H9 (cell line): ENCODE results near the gene ANP32B. TPM values are rescaled to one million over a fixed set of nuclear protein-coding genes. Genes with fewer than 3 reads are reported as not detected.

ENCODE experiments used
- DNase-seq: peaks from one replicate; pipeline ENCODE4 v3.0.0-alpha.2; 2017
- H2AFZ ChIP-seq: one replicate; pipeline ENCODE4 v1.6.1; 2013; ENCODE audit warnings: mild to moderate bottlenecking, low read length, control low read depth, moderate library complexity
- H2AK5ac ChIP-seq: 2 replicates; pipeline ENCODE4 v1.6.1; 2013; ENCODE audit warnings: low read length, control low read depth, mixed read lengths; ENCODE audit not compliant: insufficient read length
- H2BK120ac ChIP-seq: one replicate; pipeline ENCODE4 v1.6.1; 2013; ENCODE audit warnings: low read depth, mild to moderate bottlenecking, low read length, control low read depth, inconsistent platforms; ENCODE audit not compliant: poor library complexity, severe bottlenecking
- H2BK12ac ChIP-seq: 2 replicates; pipeline ENCODE4 v1.6.1; 2013; ENCODE audit warnings: low read length, control low read depth, mixed read lengths, low read depth; ENCODE audit not compliant: insufficient read length
- H2BK15ac ChIP-seq: 2 replicates; pipeline ENCODE4 v1.6.1; 2013; ENCODE audit warnings: low read depth, low read length, control low read depth
- H2BK20ac ChIP-seq: one replicate; pipeline ENCODE4 v1.6.1; 2013; ENCODE audit warnings: low read depth, mild to moderate bottlenecking, low read length, control low read depth, inconsistent platforms; ENCODE audit not compliant: poor library complexity, severe bottlenecking
- H2BK5ac ChIP-seq: 2 replicates; pipeline ENCODE4 v1.6.1; 2013; ENCODE audit warnings: low read length, control low read depth, mixed read lengths; ENCODE audit not compliant: insufficient read length
- H3K14ac ChIP-seq: 2 replicates; pipeline ENCODE4 v1.6.1; 2013; ENCODE audit warnings: low read length, control low read depth; ENCODE audit not compliant: insufficient read depth
- H3K18ac ChIP-seq: 2 replicates; pipeline ENCODE4 v1.6.1; 2013; ENCODE audit warnings: low read depth, mild to moderate bottlenecking, mixed read lengths, low read length, control low read depth; ENCODE audit not compliant: insufficient read length
- H3K23ac ChIP-seq: 2 replicates; pipeline ENCODE4 v1.6.1; 2013; ENCODE audit warnings: low read length, control low read depth, mixed read lengths, low read depth; ENCODE audit not compliant: insufficient read length
- H3K23me2 ChIP-seq: 2 replicates; pipeline ENCODE4 v1.6.1; 2013; ENCODE audit warnings: low read depth, mild to moderate bottlenecking, mixed read lengths, low read length, control low read depth; ENCODE audit not compliant: insufficient read length, poor library complexity, severe bottlenecking
- H3K27ac ChIP-seq: 2 replicates; pipeline ENCODE4 v1.5.1; 2013; ENCODE audit warnings: low read length, control low read depth, mixed read lengths, low read depth; ENCODE audit not compliant: insufficient read length
- H3K27me3 ChIP-seq: 2 replicates; pipeline ENCODE4 v1.6.1; 2013; ENCODE audit warnings: low read length, control low read depth, inconsistent platforms; ENCODE audit not compliant: insufficient read depth
- H3K4ac ChIP-seq: 2 replicates; pipeline ENCODE4 v1.6.1; 2013; ENCODE audit warnings: low read depth, mild to moderate bottlenecking, control low read depth, inconsistent platforms, low read length, moderate library complexity
- H3K4me1 ChIP-seq: 2 replicates; pipeline ENCODE4 v1.6.1; 2013; ENCODE audit warnings: low read length, control low read depth, inconsistent platforms; ENCODE audit not compliant: insufficient read depth
- H3K4me2 ChIP-seq: 2 replicates; pipeline ENCODE4 v1.6.1; 2013; ENCODE audit warnings: low read length, control low read depth, mixed read lengths; ENCODE audit not compliant: insufficient read length, insufficient read depth
- H3K56ac ChIP-seq: 2 replicates; pipeline ENCODE4 v1.6.1; 2013; ENCODE audit warnings: low read depth, mild to moderate bottlenecking, mixed read lengths, low read length, control low read depth; ENCODE audit not compliant: insufficient read length
- H3K79me1 ChIP-seq: 2 replicates; pipeline ENCODE4 v1.6.1; 2013; ENCODE audit warnings: low read depth, mild to moderate bottlenecking, moderate library complexity, low read length, control low read depth, inconsistent platforms; ENCODE audit not compliant: insufficient read depth, poor library complexity, severe bottlenecking
- H3K79me2 ChIP-seq: 2 replicates; pipeline ENCODE4 v1.6.1; 2013; ENCODE audit warnings: low read length, control low read depth, inconsistent platforms; ENCODE audit not compliant: insufficient read depth
- H3K9ac ChIP-seq: 2 replicates; pipeline ENCODE4 v1.6.1; 2013; ENCODE audit warnings: low read length, control low read depth, mixed read lengths; ENCODE audit not compliant: insufficient read length; ENCODE audit errors: extremely low read depth
- H3K9me3 ChIP-seq: one replicate; pipeline ENCODE4 v1.6.1; 2013; ENCODE audit warnings: low read depth, low read length, inconsistent platforms; ENCODE audit not compliant: control insufficient read depth
- H3T11ph ChIP-seq: one replicate; pipeline ENCODE4 v1.6.1; 2013; ENCODE audit warnings: mild to moderate bottlenecking, low read length, control low read depth, inconsistent platforms
- H4K20me1 ChIP-seq: one replicate; pipeline ENCODE4 v1.6.1; 2013; ENCODE audit not compliant: control insufficient read depth, insufficient read length, insufficient read depth
- H4K5ac ChIP-seq: 2 replicates; pipeline ENCODE4 v1.6.1; 2013; ENCODE audit warnings: low read depth, mild to moderate bottlenecking, mixed read lengths, low read length, control low read depth; ENCODE audit not compliant: insufficient read length
- H4K8ac ChIP-seq: replicated peaks from 2 replicates; pipeline ENCODE4 v1.6.1; 2013; ENCODE audit warnings: low read length, control low read depth, mixed read lengths, low read depth; ENCODE audit not compliant: insufficient read length
- H4K91ac ChIP-seq: 2 replicates; pipeline ENCODE4 v1.6.1; 2013; ENCODE audit warnings: low read depth, mild to moderate bottlenecking, moderate library complexity, mixed read lengths, low read length, control low read depth; ENCODE audit not compliant: insufficient read length
- H3K27ac Mint-ChIP-seq, 3 experiments: 2 replicates in 2 of 3; 3 replicates in 1 of 3; pipeline ENCODE4 v1.8.0; 2020 to 2021; ENCODE audit warnings: mixed read lengths in 3 of 3, mild to moderate bottlenecking in 1 of 3, moderate library complexity in 1 of 3
- H3K27me3 Mint-ChIP-seq: 2 replicates; pipeline ENCODE4 v1.8.0; 2021; ENCODE audit warnings: low read depth, mild to moderate bottlenecking, moderate library complexity, mixed read lengths
- H3K36me3 Mint-ChIP-seq, 3 experiments: 2 replicates in 2 of 3; 3 replicates in 1 of 3; pipeline ENCODE4 v1.8.0; 2020 to 2021; ENCODE audit warnings: low read depth in 3 of 3, mixed read lengths in 3 of 3; ENCODE audit not compliant: insufficient read depth in 1 of 3
- H3K4me1 Mint-ChIP-seq, 2 experiments: 2 replicates each; pipeline ENCODE4 v1.8.0; 2020; ENCODE audit warnings: mixed read lengths in 2 of 2
- H3K4me3 Mint-ChIP-seq, 2 experiments: 2 replicates in 1 of 2; 3 replicates in 1 of 2; pipeline ENCODE4 v1.8.0; 2020 to 2021; ENCODE audit warnings: mild to moderate bottlenecking in 2 of 2, mixed read lengths in 2 of 2, moderate library complexity in 1 of 2
- H3K9me3 Mint-ChIP-seq, 2 experiments: 2 replicates in 1 of 2; 3 replicates in 1 of 2; pipeline ENCODE4 v1.8.0; 2020; ENCODE audit warnings: mild to moderate bottlenecking in 2 of 2, mixed read lengths in 2 of 2, moderate library complexity in 1 of 2
- CTCF ChIP-seq: fragments of 200-600 bp; sonication (generic); conservative IDR thresholded peaks from 3 replicates; pipeline ENCODE4 v1.8.0; 2021; ENCODE audit warnings: antibody characterized with exemption, mild to moderate bottlenecking
- WGBS: extraction: QIAGEN DNeasy Blood & Tissue Kit; methylation state at CpG from one replicate; pipeline ENCODE4 v1.1.7; 2013; ENCODE audit warnings: missing lambda C conversion rate, low lambda C conversion rate, mixed read lengths; ENCODE audit not compliant: insufficient read length; ENCODE audit errors: extremely low coverage; 5-methylcytosine and 5-hydroxymethylcytosine counted together
- long read RNA-seq: library from polyadenylated mRNA; unstranded; transcript quantifications from one replicate; pipeline ENCODE4 v2.0.0, GENCODE V29; 2020
- total RNA-seq: library from RNA; stranded (reverse); gene quantifications from 2 replicates; pipeline ENCODE4 v1.2.1, GENCODE V29; 2021

The ANP32B gene
- total RNA-seq, result 91.6 and 100.0 TPM in 2 replicates
- long read RNA-seq, transcript ANP32B-201 (7 exons, 1,463 nt), result major isoform, 454 of 488 reads
- long read RNA-seq, partial matches to known transcripts, result 6 of 488 reads
- long read RNA-seq, other reads (novel, unspliced or antisense), result 28 of 488 reads

DNA sequence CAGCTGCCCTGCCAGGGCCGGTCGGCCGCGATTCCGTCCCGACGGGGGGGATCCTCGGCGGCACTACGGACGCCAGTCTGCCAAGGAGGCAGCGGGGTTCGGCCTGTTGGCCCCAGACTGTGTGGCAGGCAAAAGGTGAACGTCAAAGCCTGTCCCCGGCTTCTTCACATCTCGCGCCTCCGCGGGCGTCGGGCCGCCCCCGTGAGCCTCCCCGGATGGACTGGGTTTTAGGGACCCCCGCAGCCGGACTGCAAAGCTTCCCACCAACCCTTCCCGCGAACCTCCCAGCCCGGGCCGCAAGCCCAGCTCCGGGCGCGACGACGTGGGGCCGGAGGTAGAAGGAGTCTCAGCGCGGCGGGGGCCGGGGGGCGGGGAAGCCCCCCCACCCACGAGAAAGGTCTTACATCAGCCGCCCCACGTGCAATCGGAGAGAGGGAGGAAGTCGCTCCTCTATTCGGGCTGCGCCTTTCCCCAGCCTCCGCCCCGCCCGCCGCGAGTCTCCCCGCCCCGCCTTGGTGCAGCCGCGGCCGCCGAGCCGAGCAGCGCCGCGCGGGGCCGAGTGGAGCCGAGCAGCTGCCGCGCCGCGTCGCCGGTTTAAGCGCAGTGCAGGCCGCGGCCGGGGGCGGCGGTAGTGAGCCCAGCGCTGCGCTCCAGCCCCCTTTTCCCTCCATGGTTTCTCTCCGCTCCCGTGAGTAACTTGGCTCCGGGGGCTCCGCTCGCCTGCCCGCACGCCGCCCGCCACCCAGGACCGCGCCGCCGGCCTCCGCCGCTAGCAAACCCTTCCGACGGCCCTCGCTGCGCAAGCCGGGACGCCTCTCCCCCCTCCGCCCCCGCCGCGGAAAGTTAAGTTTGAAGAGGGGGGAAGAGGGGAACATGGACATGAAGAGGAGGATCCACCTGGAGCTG is at the start of gene ANP32B:
ANP32B (plus strand) TSS at position 659 of the 906 bp plus-strand sequence; CDS start at position 874, 215 bp downstream.
- no peak within 1 kb of the TSS; the same call in 1 of the 2 replicates for H3K4ac ChIP-seq
- no peak within 1 kb of the TSS for H3K27ac ChIP-seq
- H2BK5ac ChIP-seq, result no peak within 1 kb of the TSS
- H3K36me3 Mint-ChIP-seq, result peaks cover 0 to 3% (median 0%) of the 10 kb centered on the region in 3 experiments; a peak in 1 of 7 replicates
- peaks cover 2% of the 10 kb centered on the region for H4K20me1 ChIP-seq
- H4K8ac ChIP-seq, result no peak within 1 kb of the TSS
- DNase-seq, result peak; percentile 84
- H3K4me3 Mint-ChIP-seq, result peak within 1 kb of the TSS; percentile 75 to 80
- H3K79me2 ChIP-seq, result peaks cover 6% of the 10 kb centered on the region; the same call in 1 of the 2 replicates
- H3K9ac ChIP-seq, result peak within 1 kb of the TSS; percentile 81
- no peak within 1 kb of the TSS; a peak in 1 of 7 replicates for H3K27ac Mint-ChIP-seq
- H3K9me3 ChIP-seq, result no peaks in the 10 kb centered on the region
- H3T11ph ChIP-seq, result no peak within 1 kb of the TSS
- H2BK15ac ChIP-seq, result no peak within 1 kb of the TSS
- peak within 1 kb of the TSS; percentile 91 for H3K18ac ChIP-seq
- H3K4me2 ChIP-seq, result peak within 1 kb of the TSS; percentile 40
- WGBS, result no CpG with 5 or more reads among the region's 105 CpGs
- peaks cover 9% of the 10 kb centered on the region for H3K23me2 ChIP-seq
- peaks cover 4 to 6% of the 10 kb centered on the region in 2 experiments; a peak in 3 of 4 replicates for H3K4me1 Mint-ChIP-seq
- H2BK120ac ChIP-seq, result no peak within 1 kb of the TSS
- H3K14ac ChIP-seq, result peak within 1 kb of the TSS; percentile 89
- peaks cover 3 to 10% of the 10 kb centered on the region in 2 experiments for H3K9me3 Mint-ChIP-seq
- H2BK12ac ChIP-seq, result no peak within 1 kb of the TSS
- H3K27me3 ChIP-seq, result peaks cover 51% of the 10 kb centered on the region
- no peak within 1 kb of the TSS for H3K23ac ChIP-seq
- H2AFZ ChIP-seq, result no peak within 1 kb of the TSS
- no peak within 1 kb of the TSS for H2AK5ac ChIP-seq
- H3K4me1 ChIP-seq, result no peaks in the 10 kb centered on the region
- peaks cover 7% of the 10 kb centered on the region for H3K79me1 ChIP-seq
- H4K5ac ChIP-seq, result peak within 1 kb of the TSS; percentile 56
- H3K27me3 Mint-ChIP-seq, result peaks cover 73% of the 10 kb centered on the region
- peak; percentile 78 for TF ChIP-seq CTCF
- no peak within 1 kb of the TSS for H2BK20ac ChIP-seq
- no peak within 1 kb of the TSS for H4K91ac ChIP-seq
- no peak within 1 kb of the TSS for H3K56ac ChIP-seq
